ENCODE data around the gene ADORA2A. TPM values are rescaled to one million over a fixed set of nuclear protein-coding genes. Genes with fewer than 3 reads are reported as not detected.

ADORA2A gene
- total RNA-seq, 1 experiment from 2014 or later, result 3.5 TPM

GRCh38 chr22:24460418-24461089, 33.2 kb downstream of the ADORA2A start:
- Histone ChIP-seq H4K5ac (ENCODE audit: insufficient read length, low read depth, low read length) (no peak overlapping the region), H3K4me2 (ENCODE audit: insufficient read depth, insufficient read length, low read length) (no peak overlapping the region), H3K9ac (ENCODE audit: extremely low read depth, insufficient read length, low read length) (no peak overlapping the region), H4K91ac (ENCODE audit: insufficient read length, low read depth, low read length) (no peak overlapping the region), H3K27ac (ENCODE audit: insufficient read length, low read depth, low read length) (no peak overlapping the region), H3K23me2 (ENCODE audit: insufficient read length, low read depth, low read length, poor library complexity, severe bottlenecking) (no peaks in the 10 kb centered on the region), H2AK5ac (ENCODE audit: insufficient read length, low read length) (no peak overlapping the region), H2BK20ac (ENCODE audit: low read depth, low read length, poor library complexity, severe bottlenecking) (no peak overlapping the region), H3K56ac (ENCODE audit: insufficient read length, low read depth, low read length) (no peak overlapping the region), H3K14ac (ENCODE audit: insufficient read depth, low read length) (no peak overlapping the region), H2BK5ac (ENCODE audit: insufficient read length, low read length) (no peak overlapping the region), H3K4ac (ENCODE audit: low read depth, low read length) (no peak overlapping the region), H2BK120ac (ENCODE audit: low read depth, low read length, poor library complexity, severe bottlenecking) (no peak overlapping the region), H3K18ac (ENCODE audit: insufficient read length, low read depth, low read length) (no peak overlapping the region), H3K4me1 (ENCODE audit: insufficient read depth, low read length) (peaks cover 4% of the 10 kb centered on the region; the same call in 1 of the 2 replicates), H4K20me1 (ENCODE audit: control insufficient read depth, insufficient read depth, insufficient read length) (no peaks in the 10 kb centered on the region), H3K9me3 (ENCODE audit: control insufficient read depth, low read depth, low read length) (no peaks in the 10 kb centered on the region), H3K79me2 (ENCODE audit: insufficient read depth, low read length) (no peaks in the 10 kb centered on the region), H2BK12ac (ENCODE audit: insufficient read length, low read depth, low read length) (no peak overlapping the region), H2BK15ac (ENCODE audit: low read depth, low read length) (no peak overlapping the region), H3K79me1 (ENCODE audit: insufficient read depth, low read depth, low read length, poor library complexity, severe bottlenecking) (no peaks in the 10 kb centered on the region), H3K27me3 (ENCODE audit: insufficient read depth, low read length) (no peaks in the 10 kb centered on the region), H2AFZ (ENCODE audit: low read length) (no peak overlapping the region), H3T11ph (ENCODE audit: low read length) (no peak overlapping the region), H4K8ac (replicated peaks; ENCODE audit: insufficient read length, low read depth, low read length) (no peak overlapping the region), H3K23ac (ENCODE audit: insufficient read length, low read depth, low read length) (no peak overlapping the region)
- WGBS (ENCODE audit: extremely low coverage, insufficient read length, low lambda C conversion rate), result no CpG with 5 or more reads among the region's 10 CpGs
- Mint-ChIP-seq H3K27me3 (ENCODE audit: low read depth) (peaks cover 5% of the 10 kb centered on the region; the same call in 1 of the 2 replicates), H3K9me3 (no peaks in the 10 kb centered on the region), H3K36me3 (ENCODE audit: insufficient read depth in 1 of 3, low read depth in 3 of 3) (no peaks in the 10 kb centered on the region), H3K4me3 (no peak overlapping the region), H3K27ac (no peak overlapping the region; a peak in 1 of 7 replicates), H3K4me1 (peaks cover 10% of the 10 kb centered on the region in 2 experiments)
- TF ChIP-seq CTCF (conservative IDR thresholded peaks at IDR 0.05), result no peak
- DNase-seq, result no peak

Data from H9 (cell line).